Measurements from ENCODE around the gene RAB5IF. TPM values are rescaled to one million over a fixed set of nuclear protein-coding genes. Genes with fewer than 3 reads are reported as not detected.

The RAB5IF gene
- total and polyA plus RNA-seq, 2 of the 13 experiments (the other 11 are each of a cell fraction or from before 2014, with no cell fraction given) = 261 to 305 TPM

DNA sequence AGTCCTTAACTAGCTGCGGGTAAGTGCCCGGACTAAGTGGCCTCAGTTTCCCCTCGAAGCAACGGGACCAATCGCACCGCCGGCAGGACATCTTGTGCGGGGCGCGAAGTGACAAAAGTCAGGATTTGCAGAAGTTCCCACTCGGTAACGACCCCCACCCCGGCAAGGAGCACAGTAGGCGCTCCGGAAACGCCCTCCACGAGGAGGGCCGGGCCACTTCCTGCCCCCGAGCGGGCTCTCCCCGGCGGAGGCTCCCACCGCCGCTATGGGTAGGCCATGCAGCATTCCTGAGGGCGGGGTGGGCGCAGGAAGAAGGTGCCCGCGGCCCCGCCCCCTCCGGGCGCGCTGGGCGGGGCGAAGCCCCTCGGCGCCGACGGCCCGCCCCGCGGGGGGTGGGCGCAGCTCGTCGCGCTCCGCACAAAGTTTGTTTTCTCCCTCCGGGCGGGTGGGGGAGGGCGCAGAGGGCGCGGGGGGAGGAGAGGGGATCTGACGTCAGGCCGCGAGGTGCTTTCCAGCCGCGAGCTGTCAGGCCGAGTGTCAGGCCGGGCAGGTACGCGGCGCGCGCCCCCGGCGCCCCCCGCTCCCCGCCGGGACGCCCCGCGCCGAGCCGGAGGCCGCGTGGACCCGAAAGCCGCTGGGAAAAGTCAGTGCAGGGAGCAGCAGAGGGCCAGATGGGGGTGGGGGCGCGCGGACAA is 32.3 kb upstream of the RAB5IF start, which contains the start of gene TGIF2 (continued):
- TF ChIP-seq MYNN (CRISPR knock-in tag; IDR thresholded peaks at IDR 0.05; ENCODE audit: low read depth) (no peak; the same call in 1 of the 2 replicates), NFE2L1 (CRISPR knock-in tag; IDR thresholded peaks at IDR 0.05; ENCODE audit: borderline replicate concordance) (no peak), ZNF570 (CRISPR knock-in tag; IDR thresholded peaks at IDR 0.05; ENCODE audit: borderline replicate concordance) (no peak), TAF1 (CRISPR knock-in tag; IDR thresholded peaks at IDR 0.05) (peak; percentile 67; the same call in 1 of the 2 replicates), ZSCAN25 (CRISPR knock-in tag; IDR thresholded peaks at IDR 0.05) (peak; percentile 47; the same call in 1 of the 2 replicates), KDM4B (CRISPR knock-in tag; IDR thresholded peaks at IDR 0.05) (0 out of 2 replicates have a peak, but pooled peaks have one; percentile 77), EED (CRISPR knock-in tag; IDR thresholded peaks at IDR 0.05) (peak; percentile 34), POLR2AphosphoS5 (IDR thresholded peaks at IDR 0.05; ENCODE audit: low read depth, low read length) (peak; percentile 85), MED1 (CRISPR knock-in tag; IDR thresholded peaks at IDR 0.05) (peak; percentile 83), HOXA9 (CRISPR knock-in tag; IDR thresholded peaks at IDR 0.05; ENCODE audit: borderline replicate concordance) (no peak), SETDB1 (CRISPR knock-in tag; IDR thresholded peaks at IDR 0.05; ENCODE audit: borderline replicate concordance) (no peak)
- TF ChIP-seq, protein P1, sequence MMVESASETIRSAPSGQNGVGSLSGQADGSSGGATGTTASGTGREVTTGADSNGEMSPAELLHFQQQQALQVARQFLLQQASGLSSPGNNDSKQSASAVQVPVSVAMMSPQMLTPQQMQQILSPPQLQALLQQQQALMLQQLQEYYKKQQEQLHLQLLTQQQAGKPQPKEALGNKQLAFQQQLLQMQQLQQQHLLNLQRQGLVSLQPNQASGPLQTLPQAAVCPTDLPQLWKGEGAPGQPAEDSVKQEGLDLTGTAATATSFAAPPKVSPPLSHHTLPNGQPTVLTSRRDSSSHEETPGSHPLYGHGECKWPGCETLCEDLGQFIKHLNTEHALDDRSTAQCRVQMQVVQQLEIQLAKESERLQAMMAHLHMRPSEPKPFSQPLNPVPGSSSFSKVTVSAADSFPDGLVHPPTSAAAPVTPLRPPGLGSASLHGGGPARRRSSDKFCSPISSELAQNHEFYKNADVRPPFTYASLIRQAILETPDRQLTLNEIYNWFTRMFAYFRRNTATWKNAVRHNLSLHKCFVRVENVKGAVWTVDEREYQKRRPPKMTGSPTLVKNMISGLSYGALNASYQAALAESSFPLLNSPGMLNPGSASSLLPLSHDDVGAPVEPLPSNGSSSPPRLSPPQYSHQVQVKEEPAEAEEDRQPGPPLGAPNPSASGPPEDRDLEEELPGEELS (CRISPR knock-in tag; IDR thresholded peaks at IDR 0.05) = peak; percentile 49; the same call in 1 of the 2 replicates
- TF ChIP-seq, protein P2, sequence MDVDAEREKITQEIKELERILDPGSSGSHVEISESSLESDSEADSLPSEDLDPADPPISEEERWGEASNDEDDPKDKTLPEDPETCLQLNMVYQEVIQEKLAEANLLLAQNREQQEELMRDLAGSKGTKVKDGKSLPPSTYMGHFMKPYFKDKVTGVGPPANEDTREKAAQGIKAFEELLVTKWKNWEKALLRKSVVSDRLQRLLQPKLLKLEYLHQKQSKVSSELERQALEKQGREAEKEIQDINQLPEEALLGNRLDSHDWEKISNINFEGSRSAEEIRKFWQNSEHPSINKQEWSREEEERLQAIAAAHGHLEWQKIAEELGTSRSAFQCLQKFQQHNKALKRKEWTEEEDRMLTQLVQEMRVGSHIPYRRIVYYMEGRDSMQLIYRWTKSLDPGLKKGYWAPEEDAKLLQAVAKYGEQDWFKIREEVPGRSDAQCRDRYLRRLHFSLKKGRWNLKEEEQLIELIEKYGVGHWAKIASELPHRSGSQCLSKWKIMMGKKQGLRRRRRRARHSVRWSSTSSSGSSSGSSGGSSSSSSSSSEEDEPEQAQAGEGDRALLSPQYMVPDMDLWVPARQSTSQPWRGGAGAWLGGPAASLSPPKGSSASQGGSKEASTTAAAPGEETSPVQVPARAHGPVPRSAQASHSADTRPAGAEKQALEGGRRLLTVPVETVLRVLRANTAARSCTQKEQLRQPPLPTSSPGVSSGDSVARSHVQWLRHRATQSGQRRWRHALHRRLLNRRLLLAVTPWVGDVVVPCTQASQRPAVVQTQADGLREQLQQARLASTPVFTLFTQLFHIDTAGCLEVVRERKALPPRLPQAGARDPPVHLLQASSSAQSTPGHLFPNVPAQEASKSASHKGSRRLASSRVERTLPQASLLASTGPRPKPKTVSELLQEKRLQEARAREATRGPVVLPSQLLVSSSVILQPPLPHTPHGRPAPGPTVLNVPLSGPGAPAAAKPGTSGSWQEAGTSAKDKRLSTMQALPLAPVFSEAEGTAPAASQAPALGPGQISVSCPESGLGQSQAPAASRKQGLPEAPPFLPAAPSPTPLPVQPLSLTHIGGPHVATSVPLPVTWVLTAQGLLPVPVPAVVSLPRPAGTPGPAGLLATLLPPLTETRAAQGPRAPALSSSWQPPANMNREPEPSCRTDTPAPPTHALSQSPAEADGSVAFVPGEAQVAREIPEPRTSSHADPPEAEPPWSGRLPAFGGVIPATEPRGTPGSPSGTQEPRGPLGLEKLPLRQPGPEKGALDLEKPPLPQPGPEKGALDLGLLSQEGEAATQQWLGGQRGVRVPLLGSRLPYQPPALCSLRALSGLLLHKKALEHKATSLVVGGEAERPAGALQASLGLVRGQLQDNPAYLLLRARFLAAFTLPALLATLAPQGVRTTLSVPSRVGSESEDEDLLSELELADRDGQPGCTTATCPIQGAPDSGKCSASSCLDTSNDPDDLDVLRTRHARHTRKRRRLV (CRISPR knock-in tag; IDR thresholded peaks at IDR 0.05) = peak; percentile 71; the same call in 1 of the 2 replicates
- TF ChIP-seq, protein P3, sequence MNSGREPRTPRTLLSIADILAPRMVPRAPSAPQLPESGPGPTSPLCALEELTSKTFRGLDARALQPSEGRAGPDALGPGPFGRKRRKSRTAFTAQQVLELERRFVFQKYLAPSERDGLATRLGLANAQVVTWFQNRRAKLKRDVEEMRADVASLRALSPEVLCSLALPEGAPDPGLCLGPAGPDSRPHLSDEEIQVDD (CRISPR knock-in tag; IDR thresholded peaks at IDR 0.05; ENCODE audit: borderline replicate concordance) = no peak
- TF ChIP-seq, protein P4, sequence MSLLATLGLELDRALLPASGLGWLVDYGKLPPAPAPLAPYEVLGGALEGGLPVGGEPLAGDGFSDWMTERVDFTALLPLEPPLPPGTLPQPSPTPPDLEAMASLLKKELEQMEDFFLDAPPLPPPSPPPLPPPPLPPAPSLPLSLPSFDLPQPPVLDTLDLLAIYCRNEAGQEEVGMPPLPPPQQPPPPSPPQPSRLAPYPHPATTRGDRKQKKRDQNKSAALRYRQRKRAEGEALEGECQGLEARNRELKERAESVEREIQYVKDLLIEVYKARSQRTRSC (CRISPR knock-in tag; IDR thresholded peaks at IDR 0.05; ENCODE audit: low read depth) = no peak
- TF ChIP-seq, protein P5, sequence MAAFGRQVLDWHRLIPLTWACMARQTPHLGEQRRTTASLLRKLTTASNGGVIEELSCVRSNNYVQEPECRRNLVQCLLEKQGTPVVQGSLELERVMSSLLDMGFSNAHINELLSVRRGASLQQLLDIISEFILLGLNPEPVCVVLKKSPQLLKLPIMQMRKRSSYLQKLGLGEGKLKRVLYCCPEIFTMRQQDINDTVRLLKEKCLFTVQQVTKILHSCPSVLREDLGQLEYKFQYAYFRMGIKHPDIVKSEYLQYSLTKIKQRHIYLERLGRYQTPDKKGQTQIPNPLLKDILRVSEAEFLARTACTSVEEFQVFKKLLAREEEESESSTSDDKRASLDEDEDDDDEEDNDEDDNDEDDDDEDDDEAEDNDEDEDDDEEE (CRISPR knock-in tag; IDR thresholded peaks at IDR 0.05) = peak; percentile 94; the same call in 1 of the 2 replicates

Measured in HepG2 (cell line).